ENCODE measurements around the gene DKKL1.

DKKL1 gene

DNA sequence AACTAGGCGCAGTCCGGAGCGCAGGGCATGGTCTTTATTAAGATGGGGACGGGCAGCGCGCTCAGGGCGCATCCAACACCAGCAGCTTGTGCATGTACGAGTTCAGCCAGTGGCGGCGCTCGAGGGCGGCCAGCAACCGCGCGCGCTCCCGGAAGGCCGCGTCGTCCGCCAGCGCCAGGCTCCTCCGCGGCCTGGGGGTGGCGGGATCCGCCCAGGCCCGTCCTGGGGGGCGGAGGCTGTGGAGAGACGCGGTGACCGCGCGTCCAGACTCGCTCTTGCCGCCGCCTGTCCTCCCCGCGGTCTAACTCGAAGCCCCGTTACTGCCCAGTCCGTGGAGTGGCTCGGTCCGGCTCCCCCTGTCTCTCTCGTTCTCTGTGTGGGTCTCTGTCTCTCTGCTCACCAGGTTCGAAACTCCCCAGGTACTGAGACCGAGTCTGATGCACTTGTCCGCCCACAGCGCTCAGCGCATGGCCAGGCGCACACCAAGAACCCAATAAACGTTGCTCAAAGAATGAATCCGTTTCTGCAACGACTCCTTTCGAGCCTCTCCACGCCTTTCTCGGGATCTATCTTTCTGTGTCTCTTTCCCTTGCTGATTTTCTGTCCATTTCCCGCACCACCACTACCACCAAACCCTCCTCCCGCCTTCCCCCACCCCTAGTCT is 58.9 kb downstream of the DKKL1 start:
- DNase-seq = no peak

GRCh38 chr19:49423071-49423984 is 59.7 kb downstream of the DKKL1 start, which contains the start of gene PTH2:
Gene PTH2 (minus strand): TSS chr19:49423441. CDS start chr19:49423339, 102 bp downstream.
- no peak for DNase-seq

DNA sequence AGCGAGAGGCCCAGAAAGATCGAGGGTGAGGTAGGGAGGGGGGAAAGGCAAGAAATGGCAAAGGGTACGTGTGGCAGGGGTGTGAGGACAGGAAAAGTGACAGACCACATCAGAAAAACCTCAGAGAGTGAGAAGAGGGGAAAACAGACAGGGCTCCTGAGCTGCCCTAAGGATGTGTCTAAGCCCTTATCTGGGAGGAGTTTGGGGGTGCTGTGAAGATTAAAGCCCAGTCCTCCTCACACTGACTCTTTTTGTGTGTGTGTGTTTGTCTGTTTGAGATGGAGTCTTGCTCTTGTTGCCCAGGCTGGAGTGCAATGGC is 60.3 kb downstream of the DKKL1 start:
- DNase-seq = no peak

All from NCI-H2171 treated with DMSO at 0.1 percent for 48 hours (cell line).